HG03565 (cell line): ENCODE measurements around the gene UBR3.
"Not testable (repeated sequence)": the region's sequence is repeated elsewhere in the genome, so short reads cannot be mapped to it uniquely, and the experiment has no call there.

Experiments used
- ATAC-seq: cut with Tn5 transposase; IDR thresholded peaks from one replicate; pipeline ENCODE4 v1.9.1; 2021; ENCODE audit warnings: mild to moderate bottlenecking, moderate library complexity; ENCODE audit not compliant: unreplicated experiment

The UBR3 gene

DNA sequence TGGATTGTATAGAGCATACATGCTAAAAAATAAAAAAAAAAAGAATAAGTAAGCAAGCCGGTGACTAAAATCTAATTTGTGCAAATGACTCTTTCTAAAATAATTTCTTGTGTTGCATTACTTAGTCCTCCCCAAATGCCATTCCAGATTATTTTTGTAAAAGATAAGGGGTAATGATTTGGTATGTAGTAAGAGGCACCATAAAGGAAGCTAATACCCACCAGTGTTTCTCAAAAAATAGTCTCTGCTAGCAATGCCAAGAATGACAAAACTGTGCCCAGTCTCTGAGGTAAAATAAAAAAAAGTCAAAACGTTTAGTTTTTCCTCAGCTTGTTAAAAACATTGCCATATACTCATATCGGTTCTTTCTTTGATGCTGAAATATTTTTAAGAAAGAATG lies 5.2 kb upstream of the UBR3 start:
- ATAC-seq, result no peak

DNA sequence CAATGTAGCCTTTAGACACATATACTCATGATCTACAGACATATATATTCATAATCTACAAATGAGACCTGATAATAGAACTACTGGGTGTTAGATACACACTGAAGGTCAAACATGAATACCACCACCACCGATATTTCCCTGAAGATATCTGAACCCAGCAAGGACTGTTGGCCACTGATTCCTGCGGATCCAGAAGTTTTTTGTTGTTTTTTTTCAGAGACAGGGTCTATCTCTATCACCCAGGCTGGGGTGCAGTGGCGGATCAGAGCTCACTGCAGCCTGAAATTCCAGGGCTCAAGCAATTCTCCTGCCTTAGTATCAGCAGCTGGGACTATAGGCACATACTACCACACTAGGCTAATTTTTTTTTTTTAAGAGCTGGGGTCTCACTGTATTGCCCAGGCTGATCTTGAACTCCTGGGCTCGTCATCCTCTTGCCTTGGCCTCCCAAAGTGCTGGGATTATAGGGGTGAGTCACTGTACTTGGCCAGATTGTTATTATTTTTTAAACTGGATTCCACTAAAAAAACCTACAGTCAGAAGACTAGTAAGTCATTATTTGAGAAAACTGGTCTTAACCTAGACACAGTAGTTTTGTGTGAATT lies 4.4 kb upstream of the UBR3 start:
- no peak for ATAC-seq

DNA sequence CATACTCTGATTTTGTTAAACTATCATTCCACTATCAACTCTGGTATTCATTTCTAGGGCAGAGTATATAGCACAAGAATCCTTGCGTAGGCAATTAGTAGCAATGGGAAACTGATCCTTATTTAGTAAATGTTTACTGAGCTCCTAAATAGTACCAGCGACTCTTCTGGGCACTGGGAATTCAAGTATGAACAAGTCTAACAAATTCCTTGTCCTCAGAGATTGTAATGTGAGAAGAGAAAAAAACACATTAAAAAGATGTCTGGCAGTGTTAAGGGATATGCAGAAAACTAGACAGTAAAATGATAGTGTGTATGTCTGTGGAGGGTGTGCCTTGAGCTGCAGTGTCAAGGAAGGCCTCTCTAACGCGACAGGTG lies 3.3 kb upstream of the UBR3 start:
- no peak for ATAC-seq

DNA sequence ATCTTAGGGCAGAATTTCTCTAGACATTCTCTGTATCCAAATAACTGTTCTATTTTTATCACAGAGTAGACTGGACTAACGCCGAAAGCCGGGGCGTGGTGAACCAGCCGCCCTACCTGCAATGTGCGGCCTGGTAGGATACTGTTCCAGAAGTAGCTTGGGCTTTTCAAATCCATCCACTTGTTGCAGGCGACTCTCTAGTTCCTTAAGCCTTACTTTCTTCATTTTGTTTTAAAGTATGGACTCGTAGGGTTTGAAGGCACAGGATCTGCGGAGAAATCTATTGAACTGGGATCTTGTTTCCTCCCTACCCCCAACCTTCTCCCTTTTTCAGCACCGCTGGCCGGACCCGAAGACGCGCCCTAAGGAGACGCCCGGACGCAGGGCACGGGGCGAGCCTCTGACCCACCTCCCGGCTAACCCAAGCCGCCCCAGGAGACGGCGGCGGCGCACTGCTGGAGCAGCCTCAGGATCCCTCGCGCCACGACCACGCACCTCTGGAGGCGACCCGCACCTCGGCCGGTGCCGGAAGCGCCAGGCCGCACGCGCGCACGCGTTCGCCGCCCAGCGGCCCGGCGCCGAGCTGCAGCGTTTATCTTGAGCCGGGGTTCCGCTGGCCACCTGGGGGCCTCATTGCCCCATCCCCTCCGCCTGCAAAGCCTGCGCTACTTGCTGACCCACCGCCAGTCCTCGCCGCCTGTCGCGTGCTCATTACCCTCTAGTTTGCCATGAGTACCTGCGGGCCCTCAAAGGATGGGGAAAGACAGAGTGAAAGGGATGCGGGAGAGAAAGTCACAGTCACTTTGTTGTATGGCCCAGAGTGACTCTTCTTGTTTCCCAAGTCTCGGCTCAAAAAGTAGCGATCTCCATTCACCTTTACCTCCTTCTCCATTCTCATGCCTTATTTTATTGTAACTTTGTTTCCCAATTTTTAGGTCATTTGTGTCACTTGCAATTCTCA lies 2.6 kb upstream of the UBR3 start, which contains the start of gene METTL5:
Gene METTL5 (minus strand): TSS at position 533 of the 961 bp plus-strand sequence. CDS start 308 bp downstream, at position 225.
- peak; percentile 62 for ATAC-seq

DNA sequence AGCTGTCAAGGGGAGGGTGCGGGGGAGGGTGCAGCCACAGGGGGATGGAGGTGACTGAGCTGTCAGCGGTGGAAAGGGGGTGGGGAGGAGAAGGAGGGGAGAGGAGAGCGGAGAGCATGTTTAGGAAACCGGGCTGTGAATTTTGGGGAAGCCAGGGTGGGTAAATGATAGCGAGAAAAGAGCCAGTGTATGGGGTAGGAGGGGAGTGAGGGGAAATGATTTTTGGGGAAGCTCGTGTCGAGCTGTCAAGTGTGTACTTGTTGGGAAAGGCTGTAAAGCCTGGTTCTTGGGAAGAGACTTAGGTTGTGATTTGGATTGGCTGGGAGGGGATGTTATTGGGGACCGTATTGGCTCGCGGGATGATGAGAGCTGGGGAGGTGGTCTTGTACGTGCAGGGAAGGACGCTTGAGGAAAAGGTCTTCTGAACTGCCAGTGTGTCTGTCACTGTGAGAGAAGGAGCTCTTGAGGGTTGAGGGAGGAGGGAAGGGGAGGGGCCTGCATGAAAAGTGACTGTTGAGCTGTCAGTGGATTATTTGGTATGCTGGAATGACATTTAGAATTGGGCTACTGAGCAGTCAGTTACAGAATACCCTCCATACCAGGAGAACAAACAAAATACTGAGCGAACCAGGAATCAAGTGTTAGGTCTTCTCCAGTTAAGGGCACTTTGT lies 1.0 kb downstream of the UBR3 start:
- no peak for ATAC-seq

DNA sequence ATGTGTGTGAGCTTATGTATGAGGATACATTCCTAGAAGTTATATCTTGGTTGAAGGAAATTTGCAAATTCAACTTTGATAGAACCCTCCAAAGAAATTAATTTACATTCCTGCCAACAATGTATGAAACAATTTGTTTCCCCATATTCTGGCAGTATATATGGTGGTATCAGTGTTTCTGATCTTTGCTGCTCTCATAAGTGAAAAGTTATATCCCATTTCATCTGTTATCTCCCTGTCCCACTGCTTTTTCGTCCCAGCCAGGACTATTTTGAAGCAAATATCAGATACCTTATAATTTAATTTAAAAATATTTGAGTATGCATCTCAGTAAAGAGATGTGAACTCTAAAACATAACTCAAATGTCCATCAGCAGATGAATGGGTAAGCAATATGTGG lies 7.1 kb downstream of the UBR3 start:
- ATAC-seq, result no peak

DNA sequence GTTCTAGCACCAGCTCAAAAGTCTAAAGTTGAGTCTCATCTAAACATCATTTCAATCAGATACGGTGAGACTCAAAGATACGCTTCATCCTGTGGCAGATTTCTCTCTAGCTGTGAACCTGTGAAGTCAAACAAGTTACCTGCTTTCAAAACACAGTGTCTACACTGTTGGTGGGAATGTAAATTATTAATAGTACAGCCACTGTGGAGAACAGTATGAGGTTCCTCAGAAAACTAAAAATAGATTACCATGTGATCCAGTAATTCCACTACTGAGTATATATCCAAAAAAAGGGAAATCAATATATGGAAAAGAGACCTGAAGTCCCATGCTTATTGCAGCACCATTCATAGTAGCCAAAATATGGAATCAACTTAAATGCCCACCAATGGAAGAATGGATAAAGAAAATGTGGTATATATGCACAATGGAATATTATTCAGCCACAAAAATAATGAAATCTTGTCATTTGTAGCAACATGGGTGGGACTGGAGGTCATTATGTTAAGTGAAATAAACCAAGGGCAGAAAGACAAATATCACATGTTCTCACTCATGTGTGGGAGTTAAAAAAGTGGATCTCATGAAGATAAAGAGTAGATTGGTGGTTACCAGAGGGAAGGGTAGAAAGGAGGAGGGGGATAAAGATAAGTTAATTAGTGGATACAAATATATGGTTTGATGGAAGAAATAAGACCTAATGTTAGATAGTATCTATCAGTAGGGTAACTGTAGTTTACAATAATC lies 11.7 kb downstream of the UBR3 start:
- ATAC-seq, result no peak

DNA sequence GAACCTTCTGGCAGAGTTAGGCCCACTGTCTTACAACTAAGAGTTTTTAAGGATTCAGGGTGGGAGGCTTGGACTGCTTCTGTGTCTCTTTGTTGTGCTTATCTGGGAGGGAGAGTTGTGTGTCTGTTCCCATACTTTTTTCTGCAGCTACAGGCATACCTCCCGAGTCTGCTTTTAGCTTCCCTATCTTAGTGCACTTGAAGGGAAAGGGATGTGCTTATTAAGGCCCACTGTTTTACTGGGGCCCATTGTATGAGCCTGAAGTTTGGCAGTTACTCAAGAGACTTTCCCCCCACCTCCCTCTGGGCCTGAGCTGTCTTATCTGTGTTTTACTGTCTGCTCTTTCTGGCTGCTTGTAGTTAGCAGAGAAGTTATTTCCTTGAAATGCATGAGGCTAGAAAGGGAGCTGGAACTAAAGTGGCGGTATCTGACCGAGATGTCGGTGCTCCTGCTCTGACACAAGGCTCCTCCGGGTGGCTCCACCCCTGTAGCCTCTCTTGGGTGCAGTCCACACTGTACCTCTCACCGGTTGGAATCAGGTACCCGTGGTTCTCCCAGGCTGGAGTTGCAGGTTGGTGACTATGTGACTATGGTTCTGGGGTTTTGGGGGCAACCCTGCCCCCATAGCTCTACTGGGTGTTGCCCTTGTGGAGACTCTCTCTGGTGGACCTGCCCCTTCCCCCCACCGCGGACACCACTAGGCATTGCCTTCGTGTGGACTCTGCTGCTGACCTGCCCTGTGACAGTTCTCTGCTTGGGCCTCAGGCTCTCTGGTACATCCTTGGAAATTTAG lies 12.9 kb downstream of the UBR3 start:
- ATAC-seq, result no peak

DNA sequence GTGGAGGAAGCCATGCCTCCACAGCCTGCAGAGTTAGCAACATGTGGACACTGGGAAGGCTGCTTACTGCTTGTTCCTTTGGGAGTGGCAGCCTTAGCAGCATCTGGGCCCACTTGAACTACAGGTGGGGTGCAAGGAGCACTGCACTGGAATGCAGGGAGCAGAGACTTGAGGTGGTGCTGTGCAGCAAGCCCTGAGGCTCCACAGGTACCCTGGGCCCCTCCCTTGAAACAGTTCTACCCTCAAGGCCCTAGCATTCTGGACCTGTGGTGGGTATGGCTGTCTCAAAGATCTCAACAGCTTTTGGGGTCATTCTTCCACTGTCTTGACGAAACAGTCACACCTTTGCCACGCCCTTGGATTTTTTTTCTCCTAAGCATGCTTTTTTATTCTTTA lies 13.5 kb downstream of the UBR3 start:
- no peak for ATAC-seq

DNA sequence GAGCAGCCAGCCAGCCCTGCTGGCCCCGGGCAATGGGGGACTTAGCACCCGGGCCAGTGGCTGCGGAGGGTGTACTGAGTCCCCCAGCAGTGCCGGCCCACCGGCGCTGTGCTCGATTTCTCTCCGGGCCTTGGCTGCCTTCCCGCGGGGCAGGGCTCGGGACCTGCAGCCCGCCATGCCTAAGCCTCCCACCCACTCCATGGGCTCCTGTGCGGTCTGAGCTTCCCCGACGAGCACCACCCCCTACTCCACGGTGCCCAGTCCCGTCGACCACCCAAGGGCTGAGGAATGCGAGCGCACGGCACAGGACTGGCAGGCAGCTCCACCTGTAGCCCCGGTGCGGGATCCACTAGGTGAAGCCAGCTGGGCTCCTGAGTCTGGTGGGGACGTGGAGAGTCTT lies 14.4 kb downstream of the UBR3 start:
- ATAC-seq, result not testable (repeated sequence)

DNA sequence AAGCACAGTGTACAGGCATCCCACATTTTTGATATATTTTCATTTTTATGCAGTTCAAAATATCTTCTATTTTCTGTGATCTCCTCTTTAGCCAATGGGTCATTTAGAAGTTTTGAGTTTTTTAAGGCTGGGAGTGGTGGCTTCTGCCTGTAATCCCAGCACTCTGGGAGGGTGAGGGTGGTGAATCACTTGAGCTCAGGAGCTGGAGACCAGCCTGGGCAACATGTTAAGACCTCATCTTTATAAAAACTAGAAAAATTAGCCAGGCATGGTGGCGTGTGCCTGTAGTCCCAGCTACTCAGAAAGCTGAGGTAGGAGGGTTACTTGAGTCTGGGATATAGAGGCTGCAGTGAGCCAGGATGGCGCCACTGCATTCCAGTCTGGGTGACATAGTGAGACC lies 17.8 kb downstream of the UBR3 start:
- ATAC-seq, result no peak

DNA sequence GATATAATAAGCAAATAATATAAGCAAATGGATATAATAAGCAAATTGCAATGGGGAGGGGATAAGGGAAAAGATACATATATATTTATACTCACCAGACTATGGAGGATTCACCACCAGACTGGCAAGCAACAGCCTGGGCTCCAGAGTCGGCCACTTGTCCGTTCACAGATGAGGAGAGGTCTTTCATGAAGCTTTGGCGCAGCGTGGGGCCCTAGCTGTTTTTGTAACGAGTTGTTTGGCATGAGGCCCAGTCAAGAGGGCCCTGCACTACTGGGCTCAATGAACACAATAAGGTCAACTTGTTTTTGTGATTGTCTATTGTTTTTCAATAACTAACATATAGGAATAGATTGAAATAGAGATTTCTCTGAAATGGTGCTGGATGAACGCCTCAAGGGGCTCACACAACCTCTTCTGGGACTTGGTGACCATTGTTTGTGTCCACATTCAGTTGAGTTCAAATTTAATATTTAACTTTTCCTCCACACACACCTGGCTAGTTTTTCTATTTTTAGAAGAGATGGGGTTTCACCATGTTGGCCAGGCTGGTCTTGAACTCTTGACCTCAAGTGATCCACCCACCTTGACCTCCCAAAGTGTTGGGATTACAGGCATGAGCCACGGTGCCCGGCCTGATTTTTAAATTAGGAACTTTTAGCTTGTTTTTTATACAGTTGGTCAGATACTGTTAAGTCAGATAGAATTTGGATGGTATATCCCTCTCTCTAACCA lies 21.9 kb downstream of the UBR3 start:
- not testable (repeated sequence) for ATAC-seq

DNA sequence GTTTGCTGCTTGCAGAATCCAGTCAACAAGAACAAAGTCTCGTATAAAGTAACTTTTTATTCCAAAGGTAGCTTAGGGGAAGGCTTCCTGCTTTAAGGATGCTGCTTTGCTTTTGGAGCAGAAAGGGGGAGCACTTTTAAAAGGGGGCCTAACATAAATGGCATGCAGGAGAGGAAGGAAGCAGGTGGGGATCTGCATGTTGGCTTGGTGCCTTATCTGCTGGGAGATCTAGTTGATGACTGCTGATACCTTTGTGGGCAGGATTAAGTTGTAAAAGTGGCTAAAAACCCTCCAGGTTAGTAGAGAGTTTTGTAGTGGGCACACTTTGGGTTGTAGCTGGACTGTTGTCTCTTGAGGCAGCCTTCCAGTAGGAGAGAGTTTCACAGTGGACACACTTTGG lies 22.5 kb downstream of the UBR3 start:
- ATAC-seq, result no peak

DNA sequence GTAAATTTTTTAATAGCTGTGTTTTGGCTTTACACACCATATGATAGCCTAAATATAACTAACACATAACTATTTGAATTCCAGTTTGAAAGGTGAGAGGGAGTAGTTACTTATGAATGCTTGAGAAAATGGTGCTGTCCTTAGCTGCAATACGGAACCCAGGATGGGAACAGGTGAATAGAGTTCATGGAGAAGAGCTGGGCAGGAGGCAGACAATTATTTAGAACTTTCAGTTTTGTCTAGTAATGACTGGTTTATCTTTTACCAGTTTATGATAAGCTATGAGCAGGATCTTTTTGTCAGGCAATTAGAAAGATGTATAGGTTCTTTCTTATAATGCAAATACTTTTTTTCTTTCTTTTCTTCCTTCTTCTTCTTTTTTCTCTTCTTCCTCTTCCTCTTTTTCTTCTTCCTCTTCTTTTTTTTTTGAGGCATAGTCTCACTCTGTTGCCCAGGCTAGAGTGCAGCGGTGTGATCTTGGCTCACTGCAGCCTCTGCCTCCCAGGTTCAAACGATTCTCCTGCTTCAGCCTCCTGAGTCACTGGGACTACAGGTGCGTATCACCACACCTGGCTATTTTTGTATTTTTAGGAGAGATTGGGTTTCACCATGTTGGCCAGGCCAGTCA lies 25.9 kb downstream of the UBR3 start:
- no peak for ATAC-seq

DNA sequence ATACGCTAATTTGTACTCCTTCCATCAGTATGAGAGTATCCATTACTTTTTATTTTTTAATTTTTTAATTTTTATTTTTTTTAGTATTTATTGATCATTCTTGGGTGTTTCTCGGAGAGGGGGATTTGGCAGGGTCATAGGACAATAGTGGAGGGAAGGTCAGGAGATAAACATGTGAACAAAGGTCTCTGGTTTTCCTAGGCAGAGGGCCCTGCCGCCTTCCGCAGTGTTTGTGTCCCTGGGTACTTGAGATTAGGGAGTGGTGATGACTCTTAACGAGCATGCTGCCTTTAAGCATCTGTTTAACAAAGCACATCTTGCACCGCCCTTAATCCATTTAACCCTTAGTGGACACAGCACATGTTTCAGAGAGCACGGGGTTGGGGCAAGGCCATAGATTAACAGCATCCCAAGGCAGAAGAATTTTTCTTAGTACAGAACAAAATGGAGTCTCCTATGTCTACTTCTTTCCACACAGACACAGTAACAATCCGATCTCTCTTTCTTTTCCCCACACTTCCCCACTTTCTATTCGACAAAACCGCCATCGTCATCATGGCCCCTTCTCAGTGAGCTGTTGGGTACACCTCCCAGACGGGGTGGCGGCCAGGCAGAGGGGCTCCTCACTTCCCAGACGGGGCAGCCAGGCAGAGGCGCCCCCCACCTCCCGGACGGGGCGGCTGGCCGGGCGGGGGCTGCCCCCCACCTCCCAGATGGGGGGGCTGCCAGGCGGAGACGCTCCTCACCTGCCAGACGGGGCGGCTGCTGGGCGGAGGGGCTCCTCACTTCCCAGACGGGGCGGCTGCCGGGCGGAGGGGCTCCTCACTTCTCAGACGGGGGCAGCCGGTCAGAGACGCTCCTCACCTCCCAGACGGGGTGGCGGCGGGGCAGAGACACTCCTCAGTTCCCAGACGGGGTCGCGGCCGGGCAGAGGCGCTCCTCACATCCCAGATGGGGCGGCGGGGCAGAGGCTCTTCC lies 28.3 kb downstream of the UBR3 start:
- ATAC-seq, result not testable (repeated sequence)

DNA sequence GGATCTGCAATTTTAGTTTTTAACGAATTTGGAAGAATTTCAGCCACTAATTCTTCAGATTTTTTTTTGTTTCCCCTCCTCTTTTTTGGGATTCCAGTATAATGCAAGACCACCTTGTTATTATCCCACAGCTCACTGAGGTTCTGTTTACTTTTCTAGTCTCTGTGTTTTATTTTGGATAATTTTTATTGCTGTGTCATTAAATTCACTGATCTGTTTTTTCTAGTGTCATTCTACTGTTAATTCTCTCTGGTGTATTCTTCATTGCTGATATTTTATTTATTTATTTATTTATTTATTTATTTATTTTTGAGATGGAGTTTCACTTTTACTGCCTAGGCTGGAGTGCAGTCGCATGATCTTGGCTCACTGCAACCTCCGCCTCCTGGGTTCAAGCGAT lies 32.2 kb downstream of the UBR3 start:
- ATAC-seq, result no peak

DNA sequence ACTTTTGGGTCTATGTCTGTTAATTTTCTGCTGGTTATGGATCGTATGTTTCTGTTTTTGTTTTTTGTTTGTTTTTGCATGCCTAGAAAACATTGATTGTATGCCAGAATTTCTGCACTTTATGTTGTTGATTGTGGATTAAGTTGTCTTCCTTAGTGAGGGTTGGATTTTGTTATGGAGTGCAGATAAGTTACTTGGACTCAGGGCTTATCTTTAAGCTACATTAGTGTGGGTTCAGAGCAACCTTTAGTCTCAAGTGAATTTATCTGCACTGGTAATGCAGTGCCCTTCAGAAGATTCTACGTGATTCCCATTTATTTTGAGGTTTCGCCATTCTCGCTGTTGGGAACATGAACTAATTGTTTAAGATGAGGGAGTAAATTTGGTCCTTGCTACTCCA lies 32.9 kb downstream of the UBR3 start:
- ATAC-seq, result no peak

DNA sequence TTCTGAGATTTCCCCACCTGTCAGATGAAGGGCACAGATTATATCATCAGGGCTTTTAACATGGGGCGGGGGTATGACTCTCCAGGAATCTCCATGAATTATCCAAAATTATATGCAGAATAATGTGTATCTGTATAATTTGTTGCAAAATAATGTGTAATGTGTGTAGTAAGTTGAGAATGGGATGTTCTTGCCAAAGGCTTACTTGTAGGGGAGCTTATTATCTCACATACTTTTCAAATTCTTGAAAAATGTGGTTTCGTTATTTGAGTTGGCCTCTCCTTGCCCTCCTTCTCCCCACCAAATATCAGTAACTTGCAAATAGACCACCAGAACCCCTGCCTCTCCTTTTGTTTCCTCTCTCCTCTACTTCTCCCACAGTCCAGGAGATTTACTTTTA lies 35.6 kb downstream of the UBR3 start:
- ATAC-seq, result no peak
